SK-N-SH (cell line): ENCODE data around the gene PTPRB. TPM values are rescaled to one million over a fixed set of nuclear protein-coding genes. Genes with fewer than 3 reads are reported as not detected.

Source experiments
- CTCF ChIA-PET: fragments of 300-600, 350-600 bp; formaldehyde crosslinking; extraction: SDS; loops from one replicate; lab custom pipeline; 2021; lab: Yijun Ruan, JAX
- POLR2A ChIA-PET: fragments of 350-600 bp; sonication (Branson Sonifier 250); formaldehyde crosslinking; extraction: SDS; loops from one replicate; lab custom pipeline; 2020; ENCODE audit warnings: antibody characterized with exemption, inconsistent platforms; lab: Yijun Ruan, JAX
- DNase-seq: peaks from one replicate; pipeline ENCODE4 v3.0.0; 2012
- H2AFZ ChIP-seq: fragments of 200-600 bp; sonication (generic); 2 replicates; pipeline ENCODE4 v1.8.1; 2016; ENCODE audit warnings: antibody characterized with exemption, mild to moderate bottlenecking, low read depth
- H3F3A ChIP-seq: fragments of 200-600 bp; sonication (generic); replicated peaks from 2 replicates; pipeline ENCODE3; 2016; ENCODE audit warnings: antibody characterized with exemption, mild to moderate bottlenecking; ENCODE audit not compliant: insufficient read depth
- H3K27ac ChIP-seq, 2 experiments: fragments of 200-500 bp in 1 of 2; fragments of 200-600 bp in 1 of 2; sonication (Bioruptor generic) in 1 of 2; sonication (generic), shearing (Covaris generic) in 1 of 2; 2 replicates each; pipeline versions ENCODE4 v1.5.1 to v1.6.1; 2014 to 2016; ENCODE audit warnings: low read depth in 2 of 2, inconsistent platforms in 1 of 2, low read length in 1 of 2, mild to moderate bottlenecking in 1 of 2, mixed read lengths in 1 of 2
- H3K27me3 ChIP-seq: fragments of 200-600 bp; sonication (generic), shearing (Covaris generic); 2 replicates; pipeline ENCODE4 v1.6.1; 2016; ENCODE audit warnings: mixed run types; ENCODE audit not compliant: insufficient read depth
- H3K36me3 ChIP-seq, 2 experiments: fragments of 200-500 bp in 1 of 2; fragments of 200-600 bp in 1 of 2; sonication (Bioruptor generic) in 1 of 2; sonication (generic) in 1 of 2; replicated peaks in 1 of 2; 2 replicates each; pipeline versions ENCODE3 to v1.5.1; 2014 to 2016; ENCODE audit warnings: low read length in 1 of 2, mild to moderate bottlenecking in 1 of 2; ENCODE audit not compliant: insufficient read depth in 2 of 2, control insufficient read depth in 1 of 2
- H3K4me1 ChIP-seq, 2 experiments: fragments of 200-500 bp in 1 of 2; fragments of 200-600 bp in 1 of 2; sonication (Bioruptor generic) in 1 of 2; sonication (generic), shearing (Covaris generic) in 1 of 2; 2 replicates each; pipeline versions ENCODE4 v1.5.1 to v1.6.1; 2014 to 2016; ENCODE audit warnings: low read depth in 1 of 2, low read length in 1 of 2, mixed run types in 1 of 2; ENCODE audit not compliant: insufficient read depth in 2 of 2, control insufficient read depth in 1 of 2
- H3K4me2 ChIP-seq: fragments of 200-600 bp; sonication (generic), shearing (Covaris generic); 2 replicates; pipeline ENCODE4 v1.6.1; 2017; ENCODE audit warnings: mixed run types
- H3K4me3 ChIP-seq, 2 experiments: fragments of 200-500 bp in 1 of 2; fragments of 200-600 bp in 1 of 2; sonication (Bioruptor generic) in 1 of 2; sonication (generic), shearing (Covaris generic) in 1 of 2; 2 replicates each; pipeline versions ENCODE4 v1.5.1 to v1.8.1; 2014 to 2016; ENCODE audit warnings: low read depth in 2 of 2, inconsistent platforms in 1 of 2, low read length in 1 of 2, mild to moderate bottlenecking in 1 of 2, mixed read lengths in 1 of 2, moderate library complexity in 1 of 2
- H3K79me2 ChIP-seq: fragments of 200-600 bp; sonication (generic); 2 replicates; pipeline ENCODE4 v1.8.1; 2017; ENCODE audit warnings: mild to moderate bottlenecking; ENCODE audit not compliant: insufficient read depth
- H3K9ac ChIP-seq: fragments of 200-600 bp; sonication (generic); 2 replicates; pipeline ENCODE4 v1.6.1; 2017; ENCODE audit warnings: mixed run types
- H3K9me2 ChIP-seq: fragments of 200-600 bp; sonication (generic); 2 replicates; pipeline ENCODE4 v1.6.1; 2017; ENCODE audit warnings: mixed run types
- H3K9me3 ChIP-seq: fragments of 200-600 bp; sonication (generic); 2 replicates; pipeline ENCODE4 v1.6.1; 2017; ENCODE audit warnings: mixed run types, mild to moderate bottlenecking, moderate library complexity
- H4K20me1 ChIP-seq: fragments of 200-600 bp; sonication (generic); 2 replicates; pipeline ENCODE4 v1.6.1; 2017; ENCODE audit warnings: mild to moderate bottlenecking, mixed run types; ENCODE audit not compliant: insufficient read depth
- JUND ChIP-seq: IDR thresholded peaks from 2 replicates; pipeline ENCODE4 v1.4.0; 2012
- NRF1 ChIP-seq: IDR thresholded peaks from 2 replicates; pipeline ENCODE4 v1.6.1; 2012; ENCODE audit warnings: low read depth, mild to moderate bottlenecking, low read length
- POLR2AphosphoS5 ChIP-seq: IDR thresholded peaks from 2 replicates; pipeline ENCODE4 v1.6.1; 2012; ENCODE audit warnings: low read depth, low read length
- RAD21 ChIP-seq: IDR thresholded peaks from 2 replicates; pipeline ENCODE4 v1.6.1; 2012; ENCODE audit warnings: mild to moderate bottlenecking, low read length
- SMC3 ChIP-seq: IDR thresholded peaks from 2 replicates; pipeline ENCODE4 v1.6.1; 2012; ENCODE audit warnings: low read depth, low read length, improper control_type of control experiment
- USF1 ChIP-seq: IDR thresholded peaks from 2 replicates; pipeline ENCODE4 v1.4.0; 2012; ENCODE audit warnings: low read depth, borderline replicate concordance
- ZBTB33 ChIP-seq: IDR thresholded peaks from 2 replicates; pipeline ENCODE4 v1.4.0; 2012; ENCODE audit warnings: low read depth, borderline replicate concordance
- WGBS: methylation state at CpG from one replicate; pipeline ENCODE4 v1.1.6; 2017; ENCODE audit warnings: low lambda C conversion rate; 5-methylcytosine and 5-hydroxymethylcytosine counted together
- polyA plus RNA-seq, 3 experiments: library from polyadenylated mRNA; depleted of rRNA; stranded (reverse); fragments of >200 nt; gene quantifications; 2 replicates each; pipeline ENCODE4 v1.2.3, GENCODE V29; 2012
- TF ChIP-seq, protein P1 (sequence below): fragments of 200-600 bp; sonication (generic); IDR thresholded peaks from 2 replicates; pipeline ENCODE4 v1.6.1; 2017; ENCODE audit warnings: antibody characterized with exemption, mild to moderate bottlenecking, moderate library complexity

PTPRB gene
- polyA plus RNA-seq, 1 of the 3 experiments (the other 2 are of a cell fraction): 1.1 TPM

DNA sequence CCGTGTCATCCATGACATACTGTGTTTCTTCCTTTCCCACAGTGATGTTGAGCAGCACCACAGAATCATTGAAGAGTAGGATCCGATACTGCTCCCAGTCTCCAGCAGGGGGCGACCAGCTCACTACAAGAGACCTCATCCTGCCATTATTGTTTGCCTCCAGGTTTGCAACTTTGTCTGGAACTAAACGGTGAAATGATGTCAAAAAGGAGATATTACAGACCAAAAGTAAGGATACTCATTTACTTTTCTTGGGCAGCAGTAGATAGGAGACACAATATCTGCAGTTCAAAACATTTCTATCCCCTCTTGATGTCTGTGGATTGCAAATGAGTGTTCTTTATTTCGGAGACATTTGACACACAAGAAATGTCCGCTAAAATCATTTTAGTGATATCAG, 47.2 kb downstream of the PTPRB start:
- Histone ChIP-seq H3K27me3 (no peaks in the 10 kb centered on the region), H3K9me2 (no peaks in the 10 kb centered on the region), H3K27ac (no peak overlapping the region), H3K4me2 (no peak overlapping the region), H3K9me3 (no peaks in the 10 kb centered on the region), H3F3A (no peaks in the 10 kb centered on the region), H3K4me1 (no peaks in the 10 kb centered on the region), H3K9ac (no peak overlapping the region), H4K20me1 (no peaks in the 10 kb centered on the region), H3K36me3 (no peaks in the 10 kb centered on the region), H3K79me2 (no peaks in the 10 kb centered on the region), H3K4me3 (no peak overlapping the region; a peak in 1 of 4 replicates), H2AFZ (peak overlapping the region; percentile 67)
- TF ChIP-seq RAD21: peak; percentile 80
- TF ChIP-seq SMC3: peak; percentile 96
- TF ChIP-seq, protein P1, sequence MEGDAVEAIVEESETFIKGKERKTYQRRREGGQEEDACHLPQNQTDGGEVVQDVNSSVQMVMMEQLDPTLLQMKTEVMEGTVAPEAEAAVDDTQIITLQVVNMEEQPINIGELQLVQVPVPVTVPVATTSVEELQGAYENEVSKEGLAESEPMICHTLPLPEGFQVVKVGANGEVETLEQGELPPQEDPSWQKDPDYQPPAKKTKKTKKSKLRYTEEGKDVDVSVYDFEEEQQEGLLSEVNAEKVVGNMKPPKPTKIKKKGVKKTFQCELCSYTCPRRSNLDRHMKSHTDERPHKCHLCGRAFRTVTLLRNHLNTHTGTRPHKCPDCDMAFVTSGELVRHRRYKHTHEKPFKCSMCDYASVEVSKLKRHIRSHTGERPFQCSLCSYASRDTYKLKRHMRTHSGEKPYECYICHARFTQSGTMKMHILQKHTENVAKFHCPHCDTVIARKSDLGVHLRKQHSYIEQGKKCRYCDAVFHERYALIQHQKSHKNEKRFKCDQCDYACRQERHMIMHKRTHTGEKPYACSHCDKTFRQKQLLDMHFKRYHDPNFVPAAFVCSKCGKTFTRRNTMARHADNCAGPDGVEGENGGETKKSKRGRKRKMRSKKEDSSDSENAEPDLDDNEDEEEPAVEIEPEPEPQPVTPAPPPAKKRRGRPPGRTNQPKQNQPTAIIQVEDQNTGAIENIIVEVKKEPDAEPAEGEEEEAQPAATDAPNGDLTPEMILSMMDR: peak; percentile 93
- TF ChIP-seq ZBTB33: no peak
- TF ChIP-seq NRF1: 0 out of 2 replicates have a peak, but pooled peaks have one; percentile 16
- TF ChIP-seq JUND: no peak
- CTCF ChIA-PET: interaction anchor here (0.7 to 2.6 kb wide), 15 partner anchors 11 to 743 kb away, joined by 3 to 12 read pairs (median 4); no protein-coding TSS in a partner anchor
- WGBS: 37% methylated on average over 6 of the region's 6 CpGs
- DNase-seq: peak; percentile 65
- POLR2A ChIA-PET: no interaction called here

DNA sequence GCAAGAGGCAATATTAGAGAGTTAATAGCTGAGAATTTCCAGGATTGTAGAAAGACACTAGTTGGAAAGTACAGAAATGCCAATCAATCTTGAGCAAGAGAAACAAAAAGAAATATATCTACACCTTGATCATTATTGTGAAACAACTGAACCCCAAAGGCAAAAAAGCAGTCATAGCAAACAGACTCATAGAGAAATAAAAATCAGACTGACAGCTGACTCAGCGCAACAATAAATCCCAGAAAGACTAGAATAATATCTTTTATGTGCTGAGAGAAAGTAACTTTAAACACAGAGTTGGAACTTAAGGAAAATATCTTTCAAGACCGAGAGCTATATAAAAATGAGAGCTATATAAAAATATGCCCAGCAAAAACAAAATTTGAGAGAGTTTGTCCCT, 52.9 kb downstream of the PTPRB start:
- Histone ChIP-seq H3K4me2 (no peak overlapping the region), H3K4me3 (no peak overlapping the region), H3K9me3 (no peaks in the 10 kb centered on the region), H3K27ac (no peak overlapping the region)
- TF ChIP-seq USF1 (no peak), POLR2AphosphoS5 (no peak)
- TF ChIP-seq, all 33 proteins: peak for 0
- 68% methylated on average over 2 of the region's 2 CpGs for WGBS
- DNase-seq: no peak
- H3K4me1 ChIP-seq: no peaks in the 10 kb centered on the region
- no peaks in the 10 kb centered on the region for H4K20me1 ChIP-seq
- H3K36me3 ChIP-seq: peaks cover 0 to 4% of the 10 kb centered on the region in 2 experiments
- H2AFZ ChIP-seq: no peak overlapping the region
- no peaks in the 10 kb centered on the region for H3K79me2 ChIP-seq
- ChIA-PET CTCF (interaction anchor here (0.8 to 7.0 kb wide), 4 partner anchors 9 to 705 kb away, joined by 3 to 39 read pairs (median 6); no protein-coding TSS in a partner anchor), POLR2A (no interaction called here)
- H3F3A ChIP-seq: no peaks in the 10 kb centered on the region
- no peaks in the 10 kb centered on the region for H3K9me2 ChIP-seq
- H3K27me3 ChIP-seq: no peaks in the 10 kb centered on the region
- H3K9ac ChIP-seq: no peak overlapping the region
